H9 (cell line): ENCODE results near the gene ALKBH4. TPM values are rescaled to one million over a fixed set of nuclear protein-coding genes. Genes with fewer than 3 reads are reported as not detected.

Experiments used
- DNase-seq: peaks from one replicate; pipeline ENCODE4 v3.0.0-alpha.2; 2017
- H2AFZ ChIP-seq: one replicate; pipeline ENCODE4 v1.6.1; 2013; ENCODE audit warnings: mild to moderate bottlenecking, low read length, control low read depth, moderate library complexity
- H2AK5ac ChIP-seq: 2 replicates; pipeline ENCODE4 v1.6.1; 2013; ENCODE audit warnings: low read length, control low read depth, mixed read lengths; ENCODE audit not compliant: insufficient read length
- H2BK120ac ChIP-seq: one replicate; pipeline ENCODE4 v1.6.1; 2013; ENCODE audit warnings: low read depth, mild to moderate bottlenecking, low read length, control low read depth, inconsistent platforms; ENCODE audit not compliant: poor library complexity, severe bottlenecking
- H2BK12ac ChIP-seq: 2 replicates; pipeline ENCODE4 v1.6.1; 2013; ENCODE audit warnings: low read length, control low read depth, mixed read lengths, low read depth; ENCODE audit not compliant: insufficient read length
- H2BK15ac ChIP-seq: 2 replicates; pipeline ENCODE4 v1.6.1; 2013; ENCODE audit warnings: low read depth, low read length, control low read depth
- H2BK20ac ChIP-seq: one replicate; pipeline ENCODE4 v1.6.1; 2013; ENCODE audit warnings: low read depth, mild to moderate bottlenecking, low read length, control low read depth, inconsistent platforms; ENCODE audit not compliant: poor library complexity, severe bottlenecking
- H2BK5ac ChIP-seq: 2 replicates; pipeline ENCODE4 v1.6.1; 2013; ENCODE audit warnings: low read length, control low read depth, mixed read lengths; ENCODE audit not compliant: insufficient read length
- H3K14ac ChIP-seq: 2 replicates; pipeline ENCODE4 v1.6.1; 2013; ENCODE audit warnings: low read length, control low read depth; ENCODE audit not compliant: insufficient read depth
- H3K18ac ChIP-seq: 2 replicates; pipeline ENCODE4 v1.6.1; 2013; ENCODE audit warnings: low read depth, mild to moderate bottlenecking, mixed read lengths, low read length, control low read depth; ENCODE audit not compliant: insufficient read length
- H3K23ac ChIP-seq: 2 replicates; pipeline ENCODE4 v1.6.1; 2013; ENCODE audit warnings: low read length, control low read depth, mixed read lengths, low read depth; ENCODE audit not compliant: insufficient read length
- H3K23me2 ChIP-seq: 2 replicates; pipeline ENCODE4 v1.6.1; 2013; ENCODE audit warnings: low read depth, mild to moderate bottlenecking, mixed read lengths, low read length, control low read depth; ENCODE audit not compliant: insufficient read length, poor library complexity, severe bottlenecking
- H3K27ac ChIP-seq: 2 replicates; pipeline ENCODE4 v1.5.1; 2013; ENCODE audit warnings: low read length, control low read depth, mixed read lengths, low read depth; ENCODE audit not compliant: insufficient read length
- H3K27me3 ChIP-seq: 2 replicates; pipeline ENCODE4 v1.6.1; 2013; ENCODE audit warnings: low read length, control low read depth, inconsistent platforms; ENCODE audit not compliant: insufficient read depth
- H3K4ac ChIP-seq: 2 replicates; pipeline ENCODE4 v1.6.1; 2013; ENCODE audit warnings: low read depth, mild to moderate bottlenecking, control low read depth, inconsistent platforms, low read length, moderate library complexity
- H3K4me1 ChIP-seq: 2 replicates; pipeline ENCODE4 v1.6.1; 2013; ENCODE audit warnings: low read length, control low read depth, inconsistent platforms; ENCODE audit not compliant: insufficient read depth
- H3K4me2 ChIP-seq: 2 replicates; pipeline ENCODE4 v1.6.1; 2013; ENCODE audit warnings: low read length, control low read depth, mixed read lengths; ENCODE audit not compliant: insufficient read length, insufficient read depth
- H3K56ac ChIP-seq: 2 replicates; pipeline ENCODE4 v1.6.1; 2013; ENCODE audit warnings: low read depth, mild to moderate bottlenecking, mixed read lengths, low read length, control low read depth; ENCODE audit not compliant: insufficient read length
- H3K79me1 ChIP-seq: 2 replicates; pipeline ENCODE4 v1.6.1; 2013; ENCODE audit warnings: low read depth, mild to moderate bottlenecking, moderate library complexity, low read length, control low read depth, inconsistent platforms; ENCODE audit not compliant: insufficient read depth, poor library complexity, severe bottlenecking
- H3K79me2 ChIP-seq: 2 replicates; pipeline ENCODE4 v1.6.1; 2013; ENCODE audit warnings: low read length, control low read depth, inconsistent platforms; ENCODE audit not compliant: insufficient read depth
- H3K9ac ChIP-seq: 2 replicates; pipeline ENCODE4 v1.6.1; 2013; ENCODE audit warnings: low read length, control low read depth, mixed read lengths; ENCODE audit not compliant: insufficient read length; ENCODE audit errors: extremely low read depth
- H3K9me3 ChIP-seq: one replicate; pipeline ENCODE4 v1.6.1; 2013; ENCODE audit warnings: low read depth, low read length, inconsistent platforms; ENCODE audit not compliant: control insufficient read depth
- H3T11ph ChIP-seq: one replicate; pipeline ENCODE4 v1.6.1; 2013; ENCODE audit warnings: mild to moderate bottlenecking, low read length, control low read depth, inconsistent platforms
- H4K20me1 ChIP-seq: one replicate; pipeline ENCODE4 v1.6.1; 2013; ENCODE audit not compliant: control insufficient read depth, insufficient read length, insufficient read depth
- H4K5ac ChIP-seq: 2 replicates; pipeline ENCODE4 v1.6.1; 2013; ENCODE audit warnings: low read depth, mild to moderate bottlenecking, mixed read lengths, low read length, control low read depth; ENCODE audit not compliant: insufficient read length
- H4K8ac ChIP-seq: replicated peaks from 2 replicates; pipeline ENCODE4 v1.6.1; 2013; ENCODE audit warnings: low read length, control low read depth, mixed read lengths, low read depth; ENCODE audit not compliant: insufficient read length
- H4K91ac ChIP-seq: 2 replicates; pipeline ENCODE4 v1.6.1; 2013; ENCODE audit warnings: low read depth, mild to moderate bottlenecking, moderate library complexity, mixed read lengths, low read length, control low read depth; ENCODE audit not compliant: insufficient read length
- H3K27ac Mint-ChIP-seq, 3 experiments: 2 replicates in 2 of 3; 3 replicates in 1 of 3; pipeline ENCODE4 v1.8.0; 2020 to 2021; ENCODE audit warnings: mixed read lengths in 3 of 3, mild to moderate bottlenecking in 1 of 3, moderate library complexity in 1 of 3
- H3K27me3 Mint-ChIP-seq: 2 replicates; pipeline ENCODE4 v1.8.0; 2021; ENCODE audit warnings: low read depth, mild to moderate bottlenecking, moderate library complexity, mixed read lengths
- H3K36me3 Mint-ChIP-seq, 3 experiments: 2 replicates in 2 of 3; 3 replicates in 1 of 3; pipeline ENCODE4 v1.8.0; 2020 to 2021; ENCODE audit warnings: low read depth in 3 of 3, mixed read lengths in 3 of 3; ENCODE audit not compliant: insufficient read depth in 1 of 3
- H3K4me1 Mint-ChIP-seq, 2 experiments: 2 replicates each; pipeline ENCODE4 v1.8.0; 2020; ENCODE audit warnings: mixed read lengths in 2 of 2
- H3K4me3 Mint-ChIP-seq, 2 experiments: 2 replicates in 1 of 2; 3 replicates in 1 of 2; pipeline ENCODE4 v1.8.0; 2020 to 2021; ENCODE audit warnings: mild to moderate bottlenecking in 2 of 2, mixed read lengths in 2 of 2, moderate library complexity in 1 of 2
- H3K9me3 Mint-ChIP-seq, 2 experiments: 2 replicates in 1 of 2; 3 replicates in 1 of 2; pipeline ENCODE4 v1.8.0; 2020; ENCODE audit warnings: mild to moderate bottlenecking in 2 of 2, mixed read lengths in 2 of 2, moderate library complexity in 1 of 2
- CTCF ChIP-seq: fragments of 200-600 bp; sonication (generic); conservative IDR thresholded peaks from 3 replicates; pipeline ENCODE4 v1.8.0; 2021; ENCODE audit warnings: antibody characterized with exemption, mild to moderate bottlenecking
- WGBS: extraction: QIAGEN DNeasy Blood & Tissue Kit; methylation state at CpG from one replicate; pipeline ENCODE4 v1.1.7; 2013; ENCODE audit warnings: missing lambda C conversion rate, low lambda C conversion rate, mixed read lengths; ENCODE audit not compliant: insufficient read length; ENCODE audit errors: extremely low coverage; 5-methylcytosine and 5-hydroxymethylcytosine counted together
- total RNA-seq: library from RNA; stranded (reverse); gene quantifications from 2 replicates; pipeline ENCODE4 v1.2.1, GENCODE V29; 2021

ALKBH4 gene
- total RNA-seq, 1 experiment from 2014 or later: 23.9 TPM

GRCh38 chr7:102412548-102412947 lies 52.1 kb downstream of the ALKBH4 start:
- H3K23me2 ChIP-seq: no peaks in the 10 kb centered on the region
- H3K18ac ChIP-seq: no peak overlapping the region
- Mint-ChIP-seq H3K27ac (no peak overlapping the region; a peak in 1 of 7 replicates), H3K4me1 (no peaks in the 10 kb centered on the region), H3K4me3 (no peak overlapping the region), H3K9me3 (peaks cover 7 to 13% of the 10 kb centered on the region in 2 experiments), H3K36me3 (peaks cover 40 to 88% (median 82%) of the 10 kb centered on the region in 3 experiments), H3K27me3 (no peaks in the 10 kb centered on the region)
- H4K8ac ChIP-seq: no peak overlapping the region
- no peaks in the 10 kb centered on the region for H3K79me2 ChIP-seq
- H3K27me3 ChIP-seq: no peaks in the 10 kb centered on the region
- H4K5ac ChIP-seq: no peak overlapping the region
- H2BK5ac ChIP-seq: no peak overlapping the region
- H3K23ac ChIP-seq: no peak overlapping the region
- H2AFZ ChIP-seq: no peak overlapping the region
- no peak overlapping the region for H3T11ph ChIP-seq
- H4K91ac ChIP-seq: no peak overlapping the region
- H3K4me1 ChIP-seq: no peaks in the 10 kb centered on the region
- no peak overlapping the region for H2BK15ac ChIP-seq
- no peak overlapping the region for H2BK20ac ChIP-seq
- H3K4me2 ChIP-seq: no peak overlapping the region
- H3K9me3 ChIP-seq: no peaks in the 10 kb centered on the region
- no peak overlapping the region for H2BK120ac ChIP-seq
- peak; percentile 53 for DNase-seq
- no peak overlapping the region for H2AK5ac ChIP-seq
- H3K56ac ChIP-seq: no peak overlapping the region
- no peak overlapping the region for H3K27ac ChIP-seq
- no peaks in the 10 kb centered on the region for H3K79me1 ChIP-seq
- H3K9ac ChIP-seq: no peak overlapping the region
- H3K4ac ChIP-seq: no peak overlapping the region
- WGBS: no CpG with 5 or more reads among the region's 6 CpGs
- H4K20me1 ChIP-seq: no peaks in the 10 kb centered on the region
- peak; percentile 60 for TF ChIP-seq CTCF
- no peak overlapping the region for H2BK12ac ChIP-seq
- H3K14ac ChIP-seq: no peak overlapping the region
